Forelimb muscle (tissue), 1 donor: ENCODE results near the gene EFNA4. TPM values are rescaled to one million over a fixed set of nuclear protein-coding genes. Genes with fewer than 3 reads are reported as not detected.
"Not testable (repeated sequence)": the region's sequence is repeated elsewhere in the genome, so short reads cannot be mapped to it uniquely, and the experiment has no call there.

Experiments
- DNase-seq: peaks from one replicate; pipeline ENCODE4 v3.0.0-alpha.2; 2013; ENCODE audit warnings: low read depth
- polyA plus RNA-seq: library from polyadenylated mRNA; unstranded; fragments of 120-200 nt; gene quantifications from one replicate; pipeline ENCODE4 v1.2.1, GENCODE V29; 2013; ENCODE audit not compliant: insufficient read length

EFNA4 gene
- polyA plus RNA-seq, 1 donor, result 6.5 TPM

GRCh38 chr1:155118090-155118489 lies 54.5 kb downstream of the EFNA4 start:
- DNase-seq, result not testable (repeated sequence)

Other genes with a start within 250 kb of the EFNA4 start
- 10.1 TPM for gene KCNN3, start 193.5 kb upstream of the EFNA4 start, polyA plus RNA-seq
- 26.8 TPM for gene PMVK, start 127.0 kb upstream of the EFNA4 start, polyA plus RNA-seq
- 164 TPM for gene PBXIP1, start 107.6 kb upstream of the EFNA4 start, polyA plus RNA-seq
- gene PYGO2, start 102.0 kb upstream of the EFNA4 start, polyA plus RNA-seq, result 28.3 TPM
- gene SHC1, start 93.0 kb upstream of the EFNA4 start, polyA plus RNA-seq, result 67.4 TPM
- 47.6 TPM for gene CKS1B, start 89.1 kb upstream of the EFNA4 start, polyA plus RNA-seq
- gene FLAD1, start 80.4 kb upstream of the EFNA4 start, polyA plus RNA-seq, result 20.6 TPM
- gene LENEP, start 70.2 kb upstream of the EFNA4 start, polyA plus RNA-seq, result not detected
- 11.4 TPM for gene ZBTB7B, start 60.9 kb upstream of the EFNA4 start, polyA plus RNA-seq
- 0.63 TPM for gene DCST2, start 30.0 kb upstream of the EFNA4 start, polyA plus RNA-seq
- gene DCST1, start 29.9 kb upstream of the EFNA4 start, polyA plus RNA-seq, result 0.09 TPM
- gene ADAM15, start 12.4 kb upstream of the EFNA4 start, polyA plus RNA-seq, result 57.1 TPM
- gene EFNA3, start 15.1 kb downstream of the EFNA4 start, polyA plus RNA-seq, result 2.1 TPM
- 20.6 TPM for gene EFNA1, start 64.1 kb downstream of the EFNA4 start, polyA plus RNA-seq
- gene SLC50A1, start 72.1 kb downstream of the EFNA4 start, polyA plus RNA-seq, result 18.6 TPM
- gene DPM3, start 76.8 kb downstream of the EFNA4 start, polyA plus RNA-seq, result 23.9 TPM
- gene KRTCAP2, start 109.6 kb downstream of the EFNA4 start, polyA plus RNA-seq, result 85.3 TPM
- 0.46 TPM for gene TRIM46, start 110.1 kb downstream of the EFNA4 start, polyA plus RNA-seq
- gene THBS3, start 144.2 kb downstream of the EFNA4 start, polyA plus RNA-seq, result 63.0 TPM
- gene MTX1, start 145.0 kb downstream of the EFNA4 start, polyA plus RNA-seq, result 16.9 TPM
- gene ENTREP3, start 191.7 kb downstream of the EFNA4 start, polyA plus RNA-seq, result 16.3 TPM
- gene SCAMP3, start 198.6 kb downstream of the EFNA4 start, polyA plus RNA-seq, result 44.4 TPM
- 37.0 TPM for gene CLK2, start 209.8 kb downstream of the EFNA4 start, polyA plus RNA-seq
- 4.3 TPM for gene HCN3, start 213.7 kb downstream of the EFNA4 start, polyA plus RNA-seq
- gene PKLR, start 237.7 kb downstream of the EFNA4 start, polyA plus RNA-seq, result 0.09 TPM
- gene FDPS, start 245.1 kb downstream of the EFNA4 start, polyA plus RNA-seq, result 115 TPM